GM23338 (cell line): ENCODE data around the gene NCKIPSD. TPM values are rescaled to one million over a fixed set of nuclear protein-coding genes. Genes with fewer than 3 reads are reported as not detected.

Experiments
- ATAC-seq: fragments of 200-7000 bp; cut with Tn5 transposase; 3 replicates; pipeline ENCODE4 v1.9.1; 2020
- DNase-seq: peaks from one replicate; pipeline ENCODE4 v3.0.0-alpha.2; 2015; ENCODE audit warnings: low spot score
- H2AFZ ChIP-seq: fragments of 200-600 bp; sonication (generic); 2 replicates; pipeline ENCODE4 v1.8.0; 2016; ENCODE audit warnings: antibody characterized with exemption, mild to moderate bottlenecking, moderate library complexity
- H3F3A ChIP-seq: fragments of 200-600 bp; sonication (generic); replicated peaks from 2 replicates; pipeline ENCODE4 v1.8.0; 2017; ENCODE audit warnings: antibody characterized with exemption, mixed run types, low read depth
- H3K27ac ChIP-seq: fragments of 200-600 bp; sonication (generic); 2 replicates; pipeline ENCODE4 v1.6.1; 2016; ENCODE audit warnings: low read depth
- H3K27me3 ChIP-seq: fragments of 200-600 bp; sonication (generic); 2 replicates; pipeline ENCODE4 v1.8.0; 2016; ENCODE audit warnings: mild to moderate bottlenecking, mixed run types, moderate library complexity; ENCODE audit not compliant: insufficient read depth
- H3K36me3 ChIP-seq: fragments of 200-600 bp; sonication (generic); 2 replicates; pipeline ENCODE4 v1.8.0; 2016; ENCODE audit warnings: mild to moderate bottlenecking; ENCODE audit not compliant: insufficient read depth
- H3K4me1 ChIP-seq: fragments of 200-600 bp; sonication (generic); 2 replicates; pipeline ENCODE4 v1.8.0; 2016; ENCODE audit warnings: mild to moderate bottlenecking, moderate library complexity; ENCODE audit not compliant: insufficient read depth
- H3K4me2 ChIP-seq: fragments of 200-600 bp; sonication (generic); 2 replicates; pipeline ENCODE4 v1.7.1; 2017; ENCODE audit warnings: mixed run types
- H3K4me3 ChIP-seq: fragments of 200-600 bp; sonication (generic); 2 replicates; pipeline ENCODE4 v1.6.1; 2016; ENCODE audit warnings: mixed run types
- H3K79me2 ChIP-seq: fragments of 200-600 bp; sonication (generic); replicated peaks from 2 replicates; pipeline ENCODE4 v1.8.0; 2017; ENCODE audit warnings: mild to moderate bottlenecking; ENCODE audit not compliant: insufficient read depth
- H3K9me2 ChIP-seq: fragments of 200-600 bp; sonication (generic); 2 replicates; pipeline ENCODE4 v1.8.0; 2017; ENCODE audit not compliant: insufficient read depth
- H4K20me1 ChIP-seq: fragments of 200-600 bp; sonication (generic); replicated peaks from 2 replicates; pipeline ENCODE4 v1.8.0; 2017; ENCODE audit warnings: mild to moderate bottlenecking; ENCODE audit not compliant: insufficient read depth
- H3K27ac Mint-ChIP-seq: 2 replicates; pipeline ENCODE4 v1.8.0; 2020; ENCODE audit warnings: inconsistent platforms, mild to moderate bottlenecking, moderate library complexity, mixed read lengths
- H3K27me3 Mint-ChIP-seq: 3 replicates; pipeline ENCODE4 v1.8.0; 2022; ENCODE audit warnings: low read depth, mild to moderate bottlenecking, moderate library complexity, mixed read lengths, inconsistent platforms; ENCODE audit not compliant: insufficient read depth, poor library complexity
- H3K36me3 Mint-ChIP-seq: 3 replicates; pipeline ENCODE4 v1.8.0; 2021; ENCODE audit warnings: low read depth, mild to moderate bottlenecking, inconsistent platforms, moderate library complexity, mixed read lengths
- H3K4me1 Mint-ChIP-seq: 3 replicates; pipeline ENCODE4 v1.8.0; 2020; ENCODE audit warnings: mild to moderate bottlenecking, inconsistent platforms, mixed read lengths
- H3K4me3 Mint-ChIP-seq: 3 replicates; pipeline ENCODE4 v1.8.0; 2021; ENCODE audit warnings: moderate library complexity, mild to moderate bottlenecking, inconsistent platforms, mixed read lengths
- H3K9me3 Mint-ChIP-seq: 3 replicates; pipeline ENCODE4 v1.8.0; 2020; ENCODE audit warnings: moderate library complexity, mild to moderate bottlenecking, inconsistent platforms, mixed read lengths
- CREB1 ChIP-seq: fragments of 250-450 bp; sonication (Bioruptor Pico); IDR thresholded peaks from 2 replicates; pipeline ENCODE4 v1.5.0; 2020; ENCODE audit warnings: low read depth, mild to moderate bottlenecking, moderate library complexity
- CTCF ChIP-seq, 2 experiments: fragments of 200-600 bp in 1 of 2; sonication (generic) in 1 of 2; conservative IDR thresholded peaks; 2 replicates each; pipeline versions ENCODE4 v1.5.1 to v1.6.1; 2016 to 2017; ENCODE audit warnings: antibody characterized with exemption in 2 of 2, low read depth in 2 of 2, mild to moderate bottlenecking in 2 of 2, moderate library complexity in 1 of 2
- EZH2 ChIP-seq: fragments of 200-600 bp; sonication (generic); IDR thresholded peaks from one replicate; pipeline ENCODE4 v1.8.0; 2017; ENCODE audit warnings: antibody characterized with exemption, mild to moderate bottlenecking, low read depth; ENCODE audit not compliant: unreplicated experiment
- EZH2phosphoT487 ChIP-seq: fragments of 200-600 bp; sonication (generic); IDR thresholded peaks from one replicate; pipeline ENCODE4 v1.8.1; 2018; ENCODE audit warnings: antibody characterized with exemption; ENCODE audit not compliant: unreplicated experiment
- JUNB ChIP-seq: IDR thresholded peaks from one replicate; pipeline ENCODE4 v1.6.1; 2016; ENCODE audit warnings: antibody characterized with exemption; ENCODE audit not compliant: unreplicated experiment
- NANOG ChIP-seq: IDR thresholded peaks from 2 replicates; pipeline ENCODE4 v1.6.1; 2016; ENCODE audit warnings: antibody characterized with exemption, borderline replicate concordance
- POLR2AphosphoS5 ChIP-seq: IDR thresholded peaks from 2 replicates; pipeline ENCODE4 v1.6.1; 2016; ENCODE audit warnings: antibody characterized with exemption, low read depth
- REST ChIP-seq: IDR thresholded peaks from one replicate; pipeline ENCODE4 v1.6.1; 2018; ENCODE audit warnings: antibody characterized with exemption; ENCODE audit not compliant: unreplicated experiment
- STAT1 ChIP-seq: IDR thresholded peaks from one replicate; pipeline ENCODE4 v1.6.1; 2016; ENCODE audit warnings: antibody characterized with exemption; ENCODE audit not compliant: unreplicated experiment
- ZNF114 ChIP-seq: fragments of 250-450 bp; sonication (Bioruptor Pico); IDR thresholded peaks from 2 replicates; pipeline ENCODE4 v1.5.0; 2020; ENCODE audit warnings: mild to moderate bottlenecking, moderate library complexity
- ZNF331 ChIP-seq: fragments of 250-450 bp; sonication (Bioruptor Pico); IDR thresholded peaks from 2 replicates; pipeline ENCODE4 v1.5.0; 2020; ENCODE audit warnings: low read depth, mild to moderate bottlenecking, moderate library complexity
- polyA plus RNA-seq: library from polyadenylated mRNA; unstranded; fragments of >200 nt; fragmentation: Nextera tagmentation; extraction: Ambion mirVana; gene quantifications from 2 replicates; pipeline ENCODE4 v1.2.1, GENCODE V29; 2016
- total RNA-seq: library from RNA; depleted of rRNA; stranded (reverse); fragments of >200 nt; shearing (Covaris generic); gene quantifications from 2 replicates; pipeline ENCODE4 v1.2.3, GENCODE V29; 2014
- TF ChIP-seq, protein P1 (sequence below): fragments of 250-450 bp; sonication (Bioruptor Pico); IDR thresholded peaks from 2 replicates; pipeline ENCODE4 v1.5.0; 2020; ENCODE audit warnings: mild to moderate bottlenecking, moderate library complexity
- TF ChIP-seq, protein P2 (sequence below): IDR thresholded peaks from 2 replicates; pipeline ENCODE4 v1.6.1; 2016; ENCODE audit warnings: antibody characterized with exemption

Gene NCKIPSD
- total and polyA plus RNA-seq, 2 experiments from 2014 or later, result 15.1 to 45.1 TPM

DNA sequence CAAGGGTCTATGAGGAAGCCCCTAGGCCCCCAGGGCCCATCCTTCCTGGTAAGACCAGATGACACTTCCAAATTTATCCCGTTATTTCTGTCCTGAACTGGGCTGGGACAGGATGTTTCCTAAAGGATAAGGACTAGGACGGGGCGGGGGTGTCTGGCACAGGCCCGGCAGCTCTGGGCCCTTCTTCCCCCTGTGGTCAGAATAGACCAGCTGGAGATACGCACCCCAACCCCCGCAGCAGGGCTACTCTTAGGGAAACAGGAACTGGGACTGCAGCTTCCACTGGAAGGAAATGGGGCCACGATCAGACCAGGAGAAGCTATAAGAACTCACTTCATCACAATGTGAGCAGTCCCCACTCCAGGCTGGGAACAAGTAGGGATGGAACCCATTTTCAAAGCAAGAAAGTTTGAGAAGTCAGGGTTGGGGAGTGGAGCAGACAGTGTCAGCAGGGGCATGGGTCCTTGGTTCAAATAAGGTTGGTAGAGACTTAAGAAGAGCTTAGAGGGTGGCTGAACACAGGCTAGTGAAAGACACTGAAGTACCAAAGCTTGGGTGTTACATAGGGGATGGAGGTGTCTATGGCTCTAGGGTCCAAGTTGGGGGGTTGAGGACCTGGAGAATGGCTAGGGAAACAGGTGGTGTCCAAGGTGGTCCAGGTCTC, 1.1 kb downstream of the NCKIPSD start:
- peak overlapping the region; percentile 86 for H3K4me3 Mint-ChIP-seq
- no peak for TF ChIP-seq ZNF331 (CRISPR knock-in tag)
- TF ChIP-seq, protein P1, sequence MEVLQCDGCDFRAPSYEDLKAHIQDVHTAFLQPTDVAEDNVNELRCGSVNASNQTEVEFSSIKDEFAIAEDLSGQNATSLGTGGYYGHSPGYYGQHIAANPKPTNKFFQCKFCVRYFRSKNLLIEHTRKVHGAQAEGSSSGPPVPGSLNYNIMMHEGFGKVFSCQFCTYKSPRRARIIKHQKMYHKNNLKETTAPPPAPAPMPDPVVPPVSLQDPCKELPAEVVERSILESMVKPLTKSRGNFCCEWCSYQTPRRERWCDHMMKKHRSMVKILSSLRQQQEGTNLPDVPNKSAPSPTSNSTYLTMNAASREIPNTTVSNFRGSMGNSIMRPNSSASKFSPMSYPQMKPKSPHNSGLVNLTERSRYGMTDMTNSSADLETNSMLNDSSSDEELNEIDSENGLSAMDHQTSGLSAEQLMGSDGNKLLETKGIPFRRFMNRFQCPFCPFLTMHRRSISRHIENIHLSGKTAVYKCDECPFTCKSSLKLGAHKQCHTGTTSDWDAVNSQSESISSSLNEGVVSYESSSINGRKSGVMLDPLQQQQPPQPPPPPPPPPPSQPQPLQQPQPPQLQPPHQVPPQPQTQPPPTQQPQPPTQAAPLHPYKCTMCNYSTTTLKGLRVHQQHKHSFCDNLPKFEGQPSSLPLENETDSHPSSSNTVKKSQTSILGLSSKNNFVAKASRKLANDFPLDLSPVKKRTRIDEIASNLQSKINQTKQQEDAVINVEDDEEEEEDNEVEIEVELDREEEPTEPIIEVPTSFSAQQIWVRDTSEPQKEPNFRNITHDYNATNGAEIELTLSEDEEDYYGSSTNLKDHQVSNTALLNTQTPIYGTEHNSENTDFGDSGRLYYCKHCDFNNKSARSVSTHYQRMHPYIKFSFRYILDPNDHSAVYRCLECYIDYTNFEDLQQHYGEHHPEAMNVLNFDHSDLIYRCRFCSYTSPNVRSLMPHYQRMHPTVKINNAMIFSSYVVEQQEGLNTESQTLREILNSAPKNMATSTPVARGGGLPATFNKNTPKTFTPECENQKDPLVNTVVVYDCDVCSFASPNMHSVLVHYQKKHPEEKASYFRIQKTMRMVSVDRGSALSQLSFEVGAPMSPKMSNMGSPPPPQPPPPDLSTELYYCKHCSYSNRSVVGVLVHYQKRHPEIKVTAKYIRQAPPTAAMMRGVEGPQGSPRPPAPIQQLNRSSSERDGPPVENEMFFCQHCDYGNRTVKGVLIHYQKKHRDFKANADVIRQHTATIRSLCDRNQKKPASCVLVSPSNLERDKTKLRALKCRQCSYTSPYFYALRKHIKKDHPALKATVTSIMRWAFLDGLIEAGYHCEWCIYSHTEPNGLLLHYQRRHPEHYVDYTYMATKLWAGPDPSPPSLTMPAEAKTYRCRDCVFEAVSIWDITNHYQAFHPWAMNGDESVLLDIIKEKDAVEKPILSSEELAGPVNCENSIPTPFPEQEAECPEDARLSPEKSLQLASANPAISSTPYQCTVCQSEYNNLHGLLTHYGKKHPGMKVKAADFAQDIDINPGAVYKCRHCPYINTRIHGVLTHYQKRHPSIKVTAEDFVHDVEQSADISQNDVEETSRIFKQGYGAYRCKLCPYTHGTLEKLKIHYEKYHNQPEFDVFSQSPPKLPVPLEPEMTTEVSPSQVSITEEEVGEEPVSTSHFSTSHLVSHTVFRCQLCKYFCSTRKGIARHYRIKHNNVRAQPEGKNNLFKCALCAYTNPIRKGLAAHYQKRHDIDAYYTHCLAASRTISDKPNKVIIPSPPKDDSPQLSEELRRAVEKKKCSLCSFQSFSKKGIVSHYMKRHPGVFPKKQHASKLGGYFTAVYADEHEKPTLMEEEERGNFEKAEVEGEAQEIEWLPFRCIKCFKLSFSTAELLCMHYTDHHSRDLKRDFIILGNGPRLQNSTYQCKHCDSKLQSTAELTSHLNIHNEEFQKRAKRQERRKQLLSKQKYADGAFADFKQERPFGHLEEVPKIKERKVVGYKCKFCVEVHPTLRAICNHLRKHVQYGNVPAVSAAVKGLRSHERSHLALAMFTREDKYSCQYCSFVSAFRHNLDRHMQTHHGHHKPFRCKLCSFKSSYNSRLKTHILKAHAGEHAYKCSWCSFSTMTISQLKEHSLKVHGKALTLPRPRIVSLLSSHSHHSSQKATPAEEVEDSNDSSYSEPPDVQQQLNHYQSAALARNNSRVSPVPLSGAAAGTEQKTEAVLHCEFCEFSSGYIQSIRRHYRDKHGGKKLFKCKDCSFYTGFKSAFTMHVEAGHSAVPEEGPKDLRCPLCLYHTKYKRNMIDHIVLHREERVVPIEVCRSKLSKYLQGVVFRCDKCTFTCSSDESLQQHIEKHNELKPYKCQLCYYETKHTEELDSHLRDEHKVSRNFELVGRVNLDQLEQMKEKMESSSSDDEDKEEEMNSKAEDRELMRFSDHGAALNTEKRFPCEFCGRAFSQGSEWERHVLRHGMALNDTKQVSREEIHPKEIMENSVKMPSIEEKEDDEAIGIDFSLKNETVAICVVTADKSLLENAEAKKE (CRISPR knock-in tag), result no peak
- TF ChIP-seq REST, result no peak
- no peak for TF ChIP-seq POLR2AphosphoS5
- TF ChIP-seq CTCF (conservative IDR thresholded peaks at IDR 0.05; ENCODE audit: low read depth in 2 of 2), result no peak
- no peak for TF ChIP-seq ZNF114 (CRISPR knock-in tag)
- TF ChIP-seq CREB1 (CRISPR knock-in tag), result no peak
- no peak for TF ChIP-seq EZH2phosphoT487
- no peak for TF ChIP-seq STAT1
- no peak for TF ChIP-seq JUNB
- TF ChIP-seq, protein P2, sequence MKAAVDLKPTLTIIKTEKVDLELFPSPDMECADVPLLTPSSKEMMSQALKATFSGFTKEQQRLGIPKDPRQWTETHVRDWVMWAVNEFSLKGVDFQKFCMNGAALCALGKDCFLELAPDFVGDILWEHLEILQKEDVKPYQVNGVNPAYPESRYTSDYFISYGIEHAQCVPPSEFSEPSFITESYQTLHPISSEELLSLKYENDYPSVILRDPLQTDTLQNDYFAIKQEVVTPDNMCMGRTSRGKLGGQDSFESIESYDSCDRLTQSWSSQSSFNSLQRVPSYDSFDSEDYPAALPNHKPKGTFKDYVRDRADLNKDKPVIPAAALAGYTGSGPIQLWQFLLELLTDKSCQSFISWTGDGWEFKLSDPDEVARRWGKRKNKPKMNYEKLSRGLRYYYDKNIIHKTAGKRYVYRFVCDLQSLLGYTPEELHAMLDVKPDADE, result no peak
- no peak for TF ChIP-seq EZH2
- no peak for TF ChIP-seq NANOG
- H3K36me3 Mint-ChIP-seq, result peaks cover 56% of the 10 kb centered on the region
- H3K9me3 Mint-ChIP-seq, result no peaks in the 10 kb centered on the region; the same call in 2 of the 3 replicates
- no peak overlapping the region for H3K27ac ChIP-seq
- no peak overlapping the region for H2AFZ ChIP-seq
- H3F3A ChIP-seq, result peaks cover 32% of the 10 kb centered on the region
- peak overlapping the region; percentile 91 for H3K4me2 ChIP-seq
- peak; percentile 32 for DNase-seq
- H3K27ac Mint-ChIP-seq, result no peak overlapping the region
- H4K20me1 ChIP-seq, result peaks cover 15% of the 10 kb centered on the region
- H3K9me2 ChIP-seq, result no peaks in the 10 kb centered on the region
- no peak for ATAC-seq
- peaks cover 17% of the 10 kb centered on the region for H3K4me1 Mint-ChIP-seq
- H3K27me3 Mint-ChIP-seq, result peaks cover 14% of the 10 kb centered on the region
- H3K4me1 ChIP-seq, result peaks cover 7% of the 10 kb centered on the region
- peaks cover 13% of the 10 kb centered on the region for H3K79me2 ChIP-seq
- H3K36me3 ChIP-seq, result peaks cover 16% of the 10 kb centered on the region
- peak overlapping the region; percentile 89 for H3K4me3 ChIP-seq
- H3K27me3 ChIP-seq, result no peaks in the 10 kb centered on the region
